Measurements from ENCODE around the gene SERPINB1. TPM values are rescaled to one million over a fixed set of nuclear protein-coding genes. Genes with fewer than 3 reads are reported as not detected.

Gene SERPINB1
- total and polyA plus RNA-seq, 9 donors: 13.5 to 57.0 (median 27.7) TPM

DNA sequence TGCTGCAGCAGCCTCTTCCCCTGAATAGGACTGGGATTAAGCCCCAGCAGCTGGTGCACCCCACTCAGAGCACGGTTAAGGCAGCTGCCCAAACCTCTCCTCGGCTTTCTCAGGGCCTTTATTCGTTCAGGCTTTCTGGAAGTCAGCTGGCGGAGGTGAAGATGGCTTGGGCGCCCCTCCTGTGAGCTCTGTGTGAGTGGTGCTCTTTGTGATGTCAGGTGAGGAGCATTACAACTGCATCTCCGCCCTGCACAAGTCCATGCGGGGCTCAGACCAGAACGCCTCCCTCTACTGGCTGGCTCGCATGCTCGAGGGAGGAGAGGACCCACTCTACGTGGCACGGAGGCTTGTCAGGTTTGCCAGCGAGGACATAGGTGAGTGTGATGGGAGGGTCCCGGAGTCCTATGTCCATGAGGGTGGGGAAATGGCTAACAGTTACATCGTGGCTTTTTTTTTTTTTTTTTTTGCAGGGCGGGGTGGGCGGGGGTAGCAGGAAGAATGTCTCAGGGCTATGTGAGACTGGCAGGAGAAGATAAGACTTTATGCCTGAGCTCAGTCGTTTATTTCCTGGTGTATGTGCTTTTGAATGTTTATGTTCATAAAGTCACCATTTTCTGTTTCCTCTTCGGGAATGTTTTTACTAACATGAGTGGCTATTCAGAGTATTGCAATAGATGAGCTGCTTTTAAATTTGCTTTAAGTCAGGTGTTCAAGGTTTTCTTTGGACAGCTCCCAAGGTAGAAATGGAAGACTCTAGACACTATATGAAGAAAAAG, 58.3 kb downstream of the SERPINB1 start:
- no peaks in the 10 kb centered on the region for H3K9me3 ChIP-seq
- H3K4me3 ChIP-seq: no peak overlapping the region
- DNase-seq: no peak
- no peaks in the 10 kb centered on the region for H3K4me1 ChIP-seq (ENCODE audit: insufficient read depth)
- H3K27me3 ChIP-seq: no peaks in the 10 kb centered on the region
- H3K27ac ChIP-seq: no peak overlapping the region
- H3K36me3 ChIP-seq: no peaks in the 10 kb centered on the region
- 68 to 79% (median 73%) methylated on average over 19 of the region's 19 CpGs for WGBS, 3 donors
- intact Hi-C loops (cut with DNase I): no loop called here
- TF ChIP-seq EP300 (IDR thresholded peaks at IDR 0.05) (no peak), POLR2A (IDR thresholded peaks at IDR 0.05) (no peak)
- TF ChIP-seq, protein P1, sequence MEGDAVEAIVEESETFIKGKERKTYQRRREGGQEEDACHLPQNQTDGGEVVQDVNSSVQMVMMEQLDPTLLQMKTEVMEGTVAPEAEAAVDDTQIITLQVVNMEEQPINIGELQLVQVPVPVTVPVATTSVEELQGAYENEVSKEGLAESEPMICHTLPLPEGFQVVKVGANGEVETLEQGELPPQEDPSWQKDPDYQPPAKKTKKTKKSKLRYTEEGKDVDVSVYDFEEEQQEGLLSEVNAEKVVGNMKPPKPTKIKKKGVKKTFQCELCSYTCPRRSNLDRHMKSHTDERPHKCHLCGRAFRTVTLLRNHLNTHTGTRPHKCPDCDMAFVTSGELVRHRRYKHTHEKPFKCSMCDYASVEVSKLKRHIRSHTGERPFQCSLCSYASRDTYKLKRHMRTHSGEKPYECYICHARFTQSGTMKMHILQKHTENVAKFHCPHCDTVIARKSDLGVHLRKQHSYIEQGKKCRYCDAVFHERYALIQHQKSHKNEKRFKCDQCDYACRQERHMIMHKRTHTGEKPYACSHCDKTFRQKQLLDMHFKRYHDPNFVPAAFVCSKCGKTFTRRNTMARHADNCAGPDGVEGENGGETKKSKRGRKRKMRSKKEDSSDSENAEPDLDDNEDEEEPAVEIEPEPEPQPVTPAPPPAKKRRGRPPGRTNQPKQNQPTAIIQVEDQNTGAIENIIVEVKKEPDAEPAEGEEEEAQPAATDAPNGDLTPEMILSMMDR (IDR thresholded peaks at IDR 0.05): no peak

DNA sequence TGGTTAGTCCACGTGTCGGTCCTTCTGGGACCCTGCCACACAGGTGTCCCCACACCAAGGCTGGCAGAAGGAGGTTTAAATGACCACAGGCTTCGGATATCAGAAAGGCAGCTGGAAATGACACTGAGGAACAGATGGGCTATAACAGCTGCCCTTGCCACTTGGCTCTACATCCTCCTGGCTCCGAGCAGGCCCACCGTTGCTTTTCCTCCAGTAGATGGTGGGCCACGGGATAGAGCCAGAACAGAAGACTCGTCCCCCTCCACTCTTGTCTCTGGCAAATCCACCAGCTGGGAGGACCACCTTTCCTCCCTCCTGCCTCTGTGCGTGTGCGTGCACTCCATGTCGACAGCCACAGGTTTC, 58.9 kb downstream of the SERPINB1 start:
- intact Hi-C loops (cut with DNase I): no loop called here

DNA sequence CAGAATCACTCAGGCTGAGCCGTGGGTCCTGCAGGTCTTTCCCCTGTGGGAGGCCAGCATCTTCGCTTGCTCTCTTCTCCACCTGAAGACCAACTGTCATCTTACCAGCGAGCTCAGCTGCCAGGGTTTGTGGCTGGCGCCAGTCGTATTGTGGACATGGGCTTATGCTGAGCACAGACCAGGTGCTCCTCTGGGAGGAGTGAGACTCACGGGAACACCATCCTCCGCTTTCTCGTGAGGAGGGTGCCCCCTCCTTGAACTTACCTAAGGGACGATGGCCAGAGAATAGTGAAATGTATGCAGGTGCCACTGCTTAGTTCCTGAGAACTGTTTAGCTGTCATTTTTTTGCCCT, 59.3 kb downstream of the SERPINB1 start:
- H3K9me3 ChIP-seq: no peaks in the 10 kb centered on the region
- peaks cover 4% of the 10 kb centered on the region for H3K4me1 ChIP-seq (ENCODE audit: insufficient read depth)
- H3K4me3 ChIP-seq: no peak overlapping the region
- H3K27me3 ChIP-seq: no peaks in the 10 kb centered on the region
- intact Hi-C loops (cut with DNase I): no loop called here
- TF ChIP-seq EP300 (IDR thresholded peaks at IDR 0.05): no peak
- TF ChIP-seq, protein P1 (IDR thresholded peaks at IDR 0.05): no peak
- no peak for TF ChIP-seq POLR2A (IDR thresholded peaks at IDR 0.05)
- no peak overlapping the region for H3K27ac ChIP-seq
- no peaks in the 10 kb centered on the region for H3K36me3 ChIP-seq
- WGBS, 3 donors: 86 to 91% (median 89%) methylated on average over 9 of the region's 9 CpGs
- no peak for DNase-seq

More for the DNA sequence above, 58.9 kb downstream of the SERPINB1 start:
- Histone ChIP-seq H3K27me3 (no peaks in the 10 kb centered on the region), H3K36me3 (no peaks in the 10 kb centered on the region), H3K4me1 (ENCODE audit: insufficient read depth) (no peaks in the 10 kb centered on the region), H3K9me3 (no peaks in the 10 kb centered on the region), H3K4me3 (no peak overlapping the region), H3K27ac (no peak overlapping the region)
- no peak for DNase-seq
- TF ChIP-seq, protein P1 (IDR thresholded peaks at IDR 0.05): no peak
- 73 to 90% (median 77%) methylated on average over 10 of the region's 10 CpGs for whole genome bisulfite sequencing, 3 donors

Small RNA genes within 50 kb of the gene (microRNA-seq; reads per million reads assigned to microRNA genes)
- 0.18 to 1.4 (median 1.1) reads per million in 3 donors for gene MIR4645

Small RNA genes within 50 kb of the gene (small RNA-seq; reads per million reads assigned to genes)
- 0.25 reads per million for gene MIR4645

Other genes starting within 250 kb of the SERPINB1 start
- under 1 TPM; 0.24 to 0.83 (median 0.50) TPM for gene MYLK4, start 90.9 kb downstream of the SERPINB1 start, total RNA-seq
- under 1 TPM; 0.38 to 0.52 TPM for gene MYLK4, start 90.9 kb downstream of the SERPINB1 start, polyA plus RNA-seq
- gene WRNIP1, start 76.5 kb downstream of the SERPINB1 start, total RNA-seq: 10 to 100 TPM; 30.4 to 73.4 (median 34.6) TPM
- 10 to 100 TPM; 33.9 to 39.5 TPM for gene WRNIP1, start 76.5 kb downstream of the SERPINB1 start, polyA plus RNA-seq
- gene SERPINB9, start 61.4 kb upstream of the SERPINB1 start, total RNA-seq: 10 to 100 TPM in 2 of 7 donors, 1 to 10 TPM in 5; 3.0 to 14.6 (median 3.8) TPM
- gene SERPINB9, start 61.4 kb upstream of the SERPINB1 start, polyA plus RNA-seq: 1 to 10 TPM; 1.9 to 6.9 TPM
- gene SERPINB6, start 129.7 kb upstream of the SERPINB1 start, total RNA-seq: 100 to 1,000 TPM in 6 of 7 donors, 10 to 100 TPM in 1; 98.1 to 161 (median 156) TPM
- 100 to 1,000 TPM; 138 to 252 TPM for gene SERPINB6, start 129.7 kb upstream of the SERPINB1 start, polyA plus RNA-seq
- 10 to 100 TPM; 16.2 to 41.1 (median 26.8) TPM for gene NQO2, start 158.0 kb upstream of the SERPINB1 start, total RNA-seq
- gene NQO2, start 158.0 kb upstream of the SERPINB1 start, polyA plus RNA-seq: 10 to 100 TPM; 31.6 to 48.4 TPM
- gene RIPK1, start 226.6 kb upstream of the SERPINB1 start, total RNA-seq: 10 to 100 TPM; 10.5 to 16.2 (median 15.1) TPM
- 10 to 100 TPM; 10.4 to 29.1 TPM for gene RIPK1, start 226.6 kb upstream of the SERPINB1 start, polyA plus RNA-seq